GM12878 (cell line): ENCODE data around the gene NUDCD2. TPM values are rescaled to one million over a fixed set of nuclear protein-coding genes. Genes with fewer than 3 reads are reported as not detected.

Source experiments
- ATAC-seq: fragments of 200-7000 bp; cut with Tn5 transposase; 3 replicates; pipeline ENCODE4 v1.9.1; 2020; ENCODE audit warnings: mild to moderate bottlenecking, moderate library complexity
- BruUV-seq: library from RNA; stranded (reverse); fragments of 400-500 nt; replicated peaks from 2 replicates; lab custom pipeline; 2021; lab: Mats Ljungman, UMichigan
- CTCF ChIA-PET: fragments of 300-600 bp; sonication (Branson Sonifier 250); formaldehyde crosslinking; extraction: SDS; loops from one replicate; lab custom pipeline; 2021; ENCODE audit warnings: inconsistent platforms; lab: Yijun Ruan, JAX
- POLR2A ChIA-PET: fragments of 350-600 bp; formaldehyde crosslinking; extraction: SDS; loops from one replicate; lab custom pipeline; 2021; ENCODE audit warnings: inconsistent platforms; lab: Charles Lee
- RAD21 ChIA-PET: fragments of 300-600 bp; sonication (Branson Sonifier 250); formaldehyde crosslinking; loops from one replicate; lab custom pipeline; 2023; ENCODE audit warnings: antibody characterized with exemption; ENCODE audit not compliant: unreplicated experiment; lab: Charles Lee
- SMC1A ChIA-PET: fragments of 300-600 bp; sonication (Branson Sonifier 250); formaldehyde crosslinking; loops from one replicate; lab custom pipeline; 2023; ENCODE audit not compliant: unreplicated experiment, uncharacterized antibody; lab: Charles Lee
- DNase-seq: peaks from one replicate; pipeline ENCODE4 v3.0.0-alpha.2; 2011; ENCODE audit warnings: low read depth, low spot score
- FAIRE-seq: peaks from 3 replicates; lab custom pipeline; 2011; peaks lifted over from hg19 to GRCh38; lab: Jason Lieb, UNC
- H2AFZ ChIP-seq: 2 replicates; pipeline ENCODE4 v1.6.0; 2011; ENCODE audit warnings: low read depth, low read length, control low read depth; ENCODE audit not compliant: control insufficient read depth
- H3K27ac ChIP-seq: 2 replicates; pipeline ENCODE4 v1.5.1; 2011; ENCODE audit warnings: control low read depth; ENCODE audit not compliant: control insufficient read depth, insufficient read depth
- H3K27me3 ChIP-seq, 2 experiments: replicated peaks in 1 of 2; 2 replicates each; pipeline versions ENCODE4 v1.6.0 to v1.6.1; 2011; ENCODE audit warnings: low read length in 1 of 2; ENCODE audit not compliant: control insufficient read depth in 2 of 2, insufficient read depth in 2 of 2
- H3K36me3 ChIP-seq, 2 experiments: 2 replicates each; pipeline ENCODE4 v1.5.1; 2011; ENCODE audit warnings: low read length in 1 of 2; ENCODE audit not compliant: control insufficient read depth in 2 of 2, insufficient read depth in 2 of 2
- H3K4me1 ChIP-seq: 2 replicates; pipeline ENCODE4 v1.6.1; 2011; ENCODE audit warnings: mild to moderate bottlenecking, low read length, moderate library complexity, mixed read lengths; ENCODE audit not compliant: control insufficient read depth, insufficient read depth
- H3K4me2 ChIP-seq: 2 replicates; pipeline ENCODE4 v1.6.0; 2011; ENCODE audit warnings: control low read depth; ENCODE audit not compliant: control insufficient read depth, insufficient read depth
- H3K4me3 ChIP-seq: fragments of 200-600 bp; sonication (generic); 2 replicates; pipeline ENCODE4 v1.5.1; 2016
- H3K79me2 ChIP-seq: 2 replicates; pipeline ENCODE4 v1.6.0; 2011; ENCODE audit warnings: low read length; ENCODE audit not compliant: control insufficient read depth, insufficient read depth
- H3K9ac ChIP-seq: 2 replicates; pipeline ENCODE4 v1.8.0; 2011; ENCODE audit warnings: low read length, control low read depth, mixed read lengths; ENCODE audit not compliant: control insufficient read depth, insufficient read depth
- H3K9me3 ChIP-seq: replicated peaks from 3 replicates; pipeline ENCODE4 v1.5.1; 2011; ENCODE audit warnings: mild to moderate bottlenecking, low read length; ENCODE audit not compliant: control insufficient read depth, insufficient read depth
- H4K20me1 ChIP-seq: 2 replicates; pipeline ENCODE4 v1.6.0; 2011; ENCODE audit not compliant: control insufficient read depth, insufficient read depth
- ATF2 ChIP-seq: IDR thresholded peaks from 2 replicates; pipeline ENCODE4 v1.6.1; 2012; ENCODE audit warnings: low read length, inconsistent platforms
- CEBPB ChIP-seq, 2 experiments: fragments of 150-350 bp in 1 of 2; IDR thresholded peaks; 2 replicates each; pipeline ENCODE4 v1.6.1; 2012 to 2014; ENCODE audit warnings: low read depth in 2 of 2, low read length in 2 of 2, borderline replicate concordance in 1 of 2, inconsistent platforms in 1 of 2
- CHD2 ChIP-seq: IDR thresholded peaks from 2 replicates; pipeline ENCODE4 v1.6.1; 2011; ENCODE audit warnings: low read depth, low read length, improper control_type of control experiment, borderline replicate concordance
- IRF5 ChIP-seq: fragments of 450-650 bp; IDR thresholded peaks from 2 replicates; pipeline ENCODE4 v1.6.1; 2017; ENCODE audit warnings: borderline replicate concordance
- POLR2A ChIP-seq: IDR thresholded peaks from 2 replicates; pipeline ENCODE4 v1.6.1; 2011; ENCODE audit warnings: low read depth, mild to moderate bottlenecking, low read length
- SMAD5 ChIP-seq: IDR thresholded peaks from 2 replicates; pipeline ENCODE4 v1.6.1; 2016; ENCODE audit warnings: antibody characterized with exemption, low read depth
- ZBTB11 ChIP-seq: fragments of 450-650 bp; formaldehyde crosslinking; IDR thresholded peaks from 2 replicates; pipeline ENCODE4 v1.5.0; 2022; ENCODE audit warnings: mild to moderate bottlenecking, missing genetic modification characterization
- ZNF384 ChIP-seq: IDR thresholded peaks from 2 replicates; pipeline ENCODE4 v1.6.1; 2012; ENCODE audit warnings: low read depth, mild to moderate bottlenecking, low read length, improper control_type of control experiment, borderline replicate concordance
- WGBS: methylation state at CpG from one replicate; pipeline ENCODE4 v1.1.6; 2016; ENCODE audit warnings: low lambda C conversion rate; ENCODE audit not compliant: insufficient replicate concordance, insufficient coverage; ENCODE audit errors: missing lambda C conversion rate; 5-methylcytosine and 5-hydroxymethylcytosine counted together
- in situ Hi-C: fragments of 300-500 bp; cut with MboI; formaldehyde crosslinking; loops from 9 replicates; pipeline ENCODE4 v1.14.3; 2018; ENCODE audit warnings: mixed read lengths
- intact Hi-C: fragments of 100-400 bp; cut with micrococcal nuclease; formaldehyde crosslinking; loops from one replicate; pipeline ENCODE4 v1.14.2; 2022; ENCODE audit not compliant: unreplicated experiment
- polyA plus RNA-seq, 11 experiments: library from polyadenylated mRNA; depleted of rRNA in 4 of 11; unstranded in 6 of 11; stranded (reverse) in 5 of 11; fragments of >200 nt; fragmentation: Nextera tagmentation in 4 of 11; fragmentation: Illumina TruSeq in 1 of 11; extraction: Ambion mirVana in 4 of 11; extraction: Trizol in 1 of 11; gene quantifications; 1 replicate in 1 of 11; 2 replicates in 10 of 11; pipeline versions ENCODE4 v1.2.1 to v1.2.3, GENCODE V29; 2011 to 2016; ENCODE audit warnings: inconsistent platforms in 2 of 11, missing spikeins in 2 of 11, low read depth in 1 of 11
- total RNA-seq, 4 experiments: library from RNA; depleted of rRNA in 3 of 4; stranded (reverse); fragments of >200 nt in 3 of 4; fragmentation: Illumina TruSeq in 1 of 4; extraction: Trizol in 1 of 4; gene quantifications; 2 replicates each; pipeline versions ENCODE4 v1.2.1 to v1.2.3, GENCODE V29; 2013 to 2021

NUDCD2 gene
- total and polyA plus RNA-seq, 10 of the 15 experiments (the other 5 are each of a cell fraction or from before 2014, with no cell fraction given) = 9.1 to 133 (median 24.6) TPM

GRCh38 chr5:163489745-163490075 is 29.8 kb upstream of the NUDCD2 start:
- FAIRE-seq (no peak), DNase-seq (no peak)
- Histone ChIP-seq H3K4me2 (no peak overlapping the region), H3K4me1 (no peaks in the 10 kb centered on the region), H3K79me2 (no peaks in the 10 kb centered on the region), H4K20me1 (no peaks in the 10 kb centered on the region), H3K9ac (no peak overlapping the region), H2AFZ (no peak overlapping the region), H3K36me3 (peaks cover 0 to 2% of the 10 kb centered on the region in 2 experiments; a peak in 3 of 4 replicates)
- in situ Hi-C loops = no loop called here
- 95% methylated on average over 3 of the region's 3 CpGs for WGBS
- no TSS peak for BruUV-seq
- CTCF ChIA-PET = interaction anchor here (2.3 kb wide), 2 partner anchors 13 to 16 kb away, joined by 10 to 14 read pairs; no protein-coding TSS in a partner anchor
- RAD21 ChIA-PET = no interaction called here
- SMC1A ChIA-PET = interaction anchor here (0.6 to 1.8 kb wide), 3 partner anchors 10 to 354 kb away, joined by 3 to 5 read pairs (median 4); no protein-coding TSS in a partner anchor
- TF ChIP-seq IRF5 (no peak), POLR2A (no peak), SMAD5 (no peak), ZNF384 (no peak), ATF2 (no peak), CHD2 (no peak), ZBTB11 (no peak), CEBPB (IDR thresholded peaks at IDR 0.05; ENCODE audit: borderline replicate concordance in 1 of 2, low read depth in 2 of 2, low read length in 2 of 2) (no peak)
- TF ChIP-seq, all 136 proteins: peak for 0
- Histone ChIP-seq H3K9me3 (no peaks in the 10 kb centered on the region), H3K27ac (no peak overlapping the region), H3K27me3 (no peaks in the 10 kb centered on the region), H3K4me3 (no peak overlapping the region)
- no peak for ATAC-seq
- POLR2A ChIA-PET = interaction anchor here (1.2 to 1.3 kb wide), 2 partner anchors 10 to 16 kb away, joined by 3 to 5 read pairs; no protein-coding TSS in a partner anchor
- intact Hi-C loops = no loop called here
